C1 segment of cervical spinal cord (tissue), 14 donors: ENCODE measurements around the gene ATXN1.
"Not testable (repeated sequence)": the region's sequence is repeated elsewhere in the genome, so short reads cannot be mapped to it uniquely, and the experiment has no call there.

ENCODE experiments used
- DNase-seq, 14 donors: peaks; one replicate each; lab custom pipeline; 2025; lab: John Stamatoyannopoulos, UW

Gene ATXN1

GRCh38 chr6:16723826-16724225 is 37.4 kb downstream of the ATXN1 start:
- no peak for DNase-seq

DNA sequence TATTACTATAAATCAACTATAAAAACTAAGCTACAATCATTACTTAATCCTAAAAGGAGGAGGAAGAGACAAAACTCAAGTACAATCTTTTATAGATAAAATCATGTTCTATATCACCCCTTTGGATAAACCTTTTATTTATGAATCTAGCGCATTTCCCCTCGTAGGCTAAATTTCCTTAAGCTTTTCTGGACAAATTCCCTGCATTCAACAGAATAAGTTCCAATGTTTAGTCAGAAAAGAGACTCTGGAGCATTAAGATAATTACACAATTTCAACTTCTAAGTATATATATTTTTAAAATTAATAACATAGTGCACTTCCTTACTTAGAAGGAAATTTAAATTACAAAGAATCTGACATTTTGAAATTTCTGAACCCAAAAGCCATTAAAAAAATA is 37.9 kb downstream of the ATXN1 start:
- DNase-seq = no peak

GRCh38 chr6:16722630-16723029 is 38.6 kb downstream of the ATXN1 start:
- no peak for DNase-seq

GRCh38 chr6:16721977-16722376 is 39.3 kb downstream of the ATXN1 start:
- DNase-seq = no peak

GRCh38 chr6:16720861-16721260 is 40.4 kb downstream of the ATXN1 start:
- no peak for DNase-seq

DNA sequence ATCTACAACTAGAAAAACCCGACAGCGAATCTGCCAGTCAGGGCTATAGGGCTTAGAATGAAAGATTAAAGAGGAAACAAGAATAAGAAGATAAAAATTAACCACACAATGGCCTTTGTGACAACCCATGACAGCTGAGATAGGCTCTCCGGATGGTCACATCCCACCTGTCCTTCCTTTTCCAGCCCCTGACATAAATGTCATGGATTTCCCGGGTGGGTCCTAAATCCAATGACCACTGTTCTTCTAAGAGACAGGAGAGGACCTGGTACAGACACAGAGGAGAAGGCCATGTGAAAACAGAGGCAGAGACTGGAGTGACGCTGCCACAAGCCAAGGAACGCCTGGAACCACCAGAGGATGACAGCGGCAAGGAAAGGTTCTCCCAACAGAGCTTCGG is 41.8 kb downstream of the ATXN1 start:
- no peak for DNase-seq

- DNase-seq = no peak
These were observed 42.9 kb downstream of the ATXN1 start for GRCh38 chr6:16718356-16718755.

GRCh38 chr6:16717275-16717942 is 43.9 kb downstream of the ATXN1 start:
- DNase-seq = peak in 2 of 14 donors; percentile 16 to 64

DNA sequence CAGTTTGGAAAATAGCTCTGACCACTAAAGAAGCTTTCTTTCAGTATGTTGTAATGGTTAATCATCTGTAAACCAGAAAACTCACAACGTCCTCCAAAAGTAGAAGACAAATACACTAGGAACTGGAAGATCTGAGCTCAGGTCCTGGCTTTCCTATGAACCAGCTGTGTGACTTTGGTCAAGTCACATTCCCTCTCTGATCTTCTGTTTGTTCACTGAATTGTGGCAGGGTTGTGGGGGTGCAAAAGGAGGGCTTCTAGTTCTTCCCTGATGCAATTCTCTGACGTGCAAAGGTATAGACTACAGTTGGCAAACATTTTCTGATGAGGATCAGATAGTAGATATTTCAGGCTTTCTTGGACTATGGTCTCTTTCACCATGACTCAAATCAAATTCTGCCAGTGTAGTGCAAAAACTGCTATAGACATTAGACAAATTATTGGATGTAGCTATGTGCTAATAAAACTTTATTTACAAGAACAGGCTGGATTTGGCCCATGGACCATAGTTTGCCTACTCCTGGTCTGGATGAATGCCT is 44.9 kb downstream of the ATXN1 start:
- no peak for DNase-seq

DNA sequence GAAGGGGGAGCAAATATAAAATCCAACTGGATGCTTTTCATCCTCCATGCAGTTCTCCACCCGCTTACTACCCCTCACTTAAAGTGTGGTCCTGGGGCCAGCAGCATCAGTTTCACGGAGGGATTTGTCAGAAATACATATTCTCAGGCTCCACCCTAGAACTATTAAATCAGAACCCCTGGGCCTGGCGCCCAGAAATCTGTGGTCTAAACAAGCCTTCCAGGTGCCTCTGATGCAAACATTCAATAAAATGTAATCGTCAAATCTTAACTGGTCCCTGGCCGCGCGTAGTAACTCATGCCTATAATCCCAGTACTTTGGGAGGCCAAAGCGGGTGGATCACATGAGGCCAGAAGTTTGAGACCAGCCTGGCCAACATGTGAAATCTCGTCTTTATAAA is 47.7 kb downstream of the ATXN1 start:
- DNase-seq = no peak

- peak in 2 of 14 donors; percentile 10 to 19 for DNase-seq
These were observed 48.3 kb downstream of the ATXN1 start for GRCh38 chr6:16712931-16713484.

DNA sequence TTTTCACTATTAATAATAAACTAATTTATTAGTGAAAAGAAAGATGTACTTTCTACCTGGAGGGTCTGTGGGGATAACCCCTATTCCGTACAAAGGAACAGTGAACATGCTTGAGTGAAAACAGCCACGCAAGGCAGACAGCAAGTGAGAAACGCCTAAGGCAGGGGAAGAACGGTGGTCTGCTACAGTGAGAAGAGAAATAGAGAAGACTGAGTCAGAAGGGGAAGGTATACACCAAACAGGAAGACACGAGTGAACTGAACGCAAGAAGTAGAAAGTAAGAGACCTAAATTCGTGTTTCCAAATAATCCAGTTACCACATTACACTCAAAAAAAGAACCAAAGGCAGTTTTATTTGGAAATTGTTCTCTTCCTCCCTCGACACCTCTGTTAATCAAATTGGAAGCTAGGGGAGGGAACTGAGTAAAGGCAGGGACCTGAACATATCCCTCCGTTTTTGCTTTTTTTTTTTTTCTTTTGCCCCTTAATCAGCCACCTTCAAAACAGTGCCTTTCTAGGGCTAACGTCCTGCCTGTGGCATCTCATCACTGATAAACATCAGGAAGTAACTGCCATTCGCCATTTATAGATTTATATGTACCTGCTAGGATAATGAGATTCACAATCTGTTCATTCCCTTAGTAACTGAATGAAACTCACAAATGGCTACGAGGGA is 48.9 kb downstream of the ATXN1 start:
- DNase-seq = no peak

GRCh38 chr6:16711546-16712254 is 49.6 kb downstream of the ATXN1 start:
- no peak for DNase-seq

GRCh38 chr6:16706911-16707783 is 54.1 kb downstream of the ATXN1 start:
- DNase-seq = no peak

DNA sequence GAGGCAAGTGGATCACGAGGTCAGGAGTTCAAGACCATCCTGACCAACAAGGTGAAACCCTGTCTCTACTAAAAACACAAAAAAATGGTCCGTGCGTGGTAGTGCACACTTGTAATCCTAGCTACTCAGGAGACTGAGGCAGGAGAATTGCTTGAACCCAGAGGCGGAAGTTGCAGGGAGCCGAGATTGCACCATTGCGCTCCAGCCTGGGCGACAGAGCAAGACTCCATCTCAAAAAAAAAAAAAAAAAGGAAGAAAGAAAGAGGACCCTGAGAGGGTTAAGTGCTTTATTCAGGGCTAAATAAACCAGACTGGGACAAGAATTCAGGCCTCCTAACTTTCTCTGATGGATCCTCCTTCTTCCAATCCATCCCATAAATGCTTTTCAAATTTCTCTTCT is 54.8 kb downstream of the ATXN1 start:
- not testable (repeated sequence) for DNase-seq

- no peak for DNase-seq
These were observed 55.2 kb downstream of the ATXN1 start for GRCh38 chr6:16706029-16706428.

- no peak for DNase-seq
These were observed 55.9 kb downstream of the ATXN1 start for GRCh38 chr6:16705081-16705993.

- peak in 1 of 14 donors; percentile 8 for DNase-seq
These were observed 56.7 kb downstream of the ATXN1 start for GRCh38 chr6:16704401-16705045.

- DNase-seq = not testable (repeated sequence)
These were observed 58.5 kb downstream of the ATXN1 start for GRCh38 chr6:16702627-16703378.
